A673 (cell line): Measurements from ENCODE around the gene SLC22A2. TPM values are rescaled to one million over a fixed set of nuclear protein-coding genes. Genes with fewer than 3 reads are reported as not detected.

ENCODE experiments used
- BruUV-seq: library from RNA; stranded (reverse); fragments of 400-500 nt; replicated peaks from 2 replicates; lab custom pipeline; 2021; lab: Mats Ljungman, UMichigan
- CTCF ChIA-PET: fragments of 300-600 bp; sonication (Branson Sonifier 250); formaldehyde crosslinking; loops from one replicate; lab custom pipeline; 2022; ENCODE audit warnings: antibody characterized with exemption; lab: Charles Lee
- POLR2A ChIA-PET: fragments of 300-600 bp; sonication (Branson Sonifier 250); formaldehyde crosslinking; loops from one replicate; lab custom pipeline; 2022; ENCODE audit warnings: antibody characterized with exemption; ENCODE audit not compliant: low non-redundant PET; lab: Charles Lee
- DNase-seq: peaks from one replicate; pipeline ENCODE4 v3.0.0-alpha.2; 2015; ENCODE audit warnings: low spot score
- H3K27ac ChIP-seq: fragments of 200-600 bp; sonication (generic); 2 replicates; pipeline ENCODE4 v1.5.1; 2016; ENCODE audit warnings: mixed run types, low read depth, mild to moderate bottlenecking, mixed read lengths, antibody characterized with exemption, low read length; ENCODE audit not compliant: poor library complexity, severe bottlenecking
- H3K27me3 ChIP-seq: fragments of 200-600 bp; sonication (generic); replicated peaks from 2 replicates; pipeline ENCODE4 v1.6.1; 2017; ENCODE audit warnings: mixed run types, low read depth, mild to moderate bottlenecking, mixed read lengths, antibody characterized with exemption, low read length; ENCODE audit not compliant: insufficient read depth, poor library complexity
- H3K36me3 ChIP-seq: fragments of 200-600 bp; sonication (generic); 2 replicates; pipeline ENCODE4 v1.6.1; 2016; ENCODE audit warnings: mixed run types, mild to moderate bottlenecking, mixed read lengths, antibody characterized with exemption, low read length; ENCODE audit not compliant: insufficient read depth, poor library complexity, severe bottlenecking
- H3K4me1 ChIP-seq: fragments of 200-600 bp; sonication (generic); 2 replicates; pipeline ENCODE4 v1.6.1; 2017; ENCODE audit warnings: mixed run types, mild to moderate bottlenecking, mixed read lengths, antibody characterized with exemption, low read length; ENCODE audit not compliant: insufficient read depth, poor library complexity, severe bottlenecking
- H3K4me3 ChIP-seq: fragments of 200-600 bp; sonication (generic); 2 replicates; pipeline ENCODE4 v1.5.1; 2016; ENCODE audit warnings: low read depth, mixed run types, mild to moderate bottlenecking, mixed read lengths, low read length; ENCODE audit not compliant: poor library complexity, severe bottlenecking
- H3K9me3 ChIP-seq: fragments of 200-600 bp; sonication (generic); 2 replicates; pipeline ENCODE4 v1.6.1; 2016; ENCODE audit warnings: mixed run types, low read depth, mild to moderate bottlenecking, mixed read lengths, antibody characterized with exemption, low read length; ENCODE audit not compliant: poor library complexity, severe bottlenecking
- CTCF ChIP-seq: fragments of 300-800, 200-600 bp; sonication (generic); conservative IDR thresholded peaks from 2 replicates; pipeline ENCODE4 v1.5.1; 2017; ENCODE audit warnings: low read depth, mild to moderate bottlenecking, antibody characterized with exemption, low read length, moderate library complexity, mixed read lengths
- EZH2 ChIP-seq: fragments of 200-600 bp; sonication (generic); IDR thresholded peaks from 2 replicates; pipeline ENCODE4 v1.6.1; 2017; ENCODE audit warnings: borderline replicate concordance, low read depth, mild to moderate bottlenecking, mixed read lengths, antibody characterized with exemption, low read length; ENCODE audit not compliant: poor library complexity, severe bottlenecking
- intact Hi-C: fragments of 100-400 bp; cut with micrococcal nuclease; formaldehyde crosslinking; loops from one replicate; pipeline ENCODE4 v1.10.0; 2022; ENCODE audit not compliant: unreplicated experiment
- total RNA-seq: library from RNA; stranded (reverse); gene quantifications from 2 replicates; pipeline ENCODE4 v1.2.3, GENCODE V29; 2021

SLC22A2 gene
- total RNA-seq, 1 experiment from 2014 or later: not detected

- POLR2A ChIA-PET: no interaction called here
- intact Hi-C loops: no loop called here
- DNase-seq: no peak
- TF ChIP-seq CTCF (no peak), EZH2 (no peak)
- H3K27me3 ChIP-seq: no peaks in the 10 kb centered on the region
- H3K9me3 ChIP-seq: peaks cover 4% of the 10 kb centered on the region
- H3K36me3 ChIP-seq: no peaks in the 10 kb centered on the region
- CTCF ChIA-PET: no interaction called here
- H3K27ac ChIP-seq: no peak overlapping the region
- no peaks in the 10 kb centered on the region for H3K4me1 ChIP-seq
- no peak overlapping the region for H3K4me3 ChIP-seq
- no TSS peak for BruUV-seq
Observed at GRCh38 chr6:160217073-160217472, 41.5 kb downstream of the SLC22A2 start.

DNA sequence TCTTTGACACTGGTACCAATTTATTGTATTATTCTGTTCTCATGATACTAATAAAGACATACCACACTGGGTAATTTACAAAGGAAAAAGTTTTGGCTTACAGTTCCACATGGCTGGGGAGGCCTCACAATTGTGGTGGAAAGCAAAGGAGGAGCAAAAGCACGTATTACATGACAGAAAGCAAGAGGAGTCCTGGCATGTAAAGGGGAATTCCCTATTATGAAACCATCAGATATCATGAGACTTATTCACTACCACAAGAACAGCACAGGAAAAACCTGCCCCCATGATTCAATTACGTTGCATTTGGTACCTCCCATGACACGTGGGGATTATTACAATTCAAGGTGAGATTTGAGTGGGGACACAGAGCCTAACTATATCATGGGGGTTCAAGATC, 43.4 kb downstream of the SLC22A2 start:
- Histone ChIP-seq H3K4me3 (no peak overlapping the region), H3K27me3 (no peaks in the 10 kb centered on the region), H3K9me3 (peaks cover 4% of the 10 kb centered on the region), H3K4me1 (no peaks in the 10 kb centered on the region), H3K36me3 (no peaks in the 10 kb centered on the region), H3K27ac (no peak overlapping the region)
- ChIA-PET CTCF (no interaction called here), POLR2A (no interaction called here)
- BruUV-seq: no TSS peak
- DNase-seq: no peak
- TF ChIP-seq EZH2 (no peak), CTCF (no peak)
- intact Hi-C loops: no loop called here

- TF ChIP-seq CTCF (no peak), EZH2 (no peak)
- Histone ChIP-seq H3K36me3 (no peaks in the 10 kb centered on the region), H3K27me3 (no peaks in the 10 kb centered on the region), H3K4me1 (no peaks in the 10 kb centered on the region), H3K9me3 (no peaks in the 10 kb centered on the region), H3K27ac (no peak overlapping the region), H3K4me3 (no peak overlapping the region)
- intact Hi-C loops: no loop called here
- ChIA-PET CTCF (no interaction called here), POLR2A (no interaction called here)
- no peak for DNase-seq
- no TSS peak for BruUV-seq
Observed at GRCh38 chr6:160207618-160208017, 51.0 kb downstream of the SLC22A2 start.
